Measurements from ENCODE around the gene CDADC1.

GRCh38 chr13:49253310-49253709, 5.6 kb downstream of the CDADC1 start:
- TF ChIP-seq CTCF (IDR thresholded peaks at IDR 0.05) (no peak), POLR2A (IDR thresholded peaks at IDR 0.05) (no peak)
